Uterus (tissue), 2 donors: ENCODE data around the gene XYLT2.

Source experiments
- CTCF ChIP-seq, 4 experiments: fragments of 200-600 bp in 2 of 4; fragments of 450-650 bp in 2 of 4; sonication (generic) in 2 of 4; IDR thresholded peaks; one replicate each; pipeline ENCODE4 v1.5.1; 2016 to 2019; ENCODE audit warnings: antibody characterized with exemption in 4 of 4, mild to moderate bottlenecking in 2 of 4, moderate library complexity in 1 of 4
- POLR2A ChIP-seq, 2 donors: fragments of 450-650 bp; IDR thresholded peaks; one replicate each; pipeline ENCODE4 v1.6.1; 2016; ENCODE audit warnings: antibody characterized with exemption in 2 of 2, mild to moderate bottlenecking in 1 of 2, moderate library complexity in 1 of 2

GRCh38 chr17:50356892-50357510 is 11.1 kb downstream of the XYLT2 start:
- TF ChIP-seq POLR2A (IDR thresholded peaks at IDR 0.05): no peak
- no peak for TF ChIP-seq CTCF (IDR thresholded peaks at IDR 0.05)
